ENCODE measurements around the gene PJA1.

GRCh38 chrX:69173906-69174305, 8.7 kb upstream of the PJA1 start:
- no peak for TF ChIP-seq CTCF (IDR thresholded peaks at IDR 0.05)
- no peak for TF ChIP-seq POLR2A (IDR thresholded peaks at IDR 0.05)

Data from body of pancreas (tissue), 4 donors.